ENCODE measurements around the gene ADAM10.

ADAM10 gene

GRCh38 chr15:58571491-58571890 is 178.0 kb downstream of the ADAM10 start:
- no peak for DNase-seq (ENCODE audit: low read depth)
- no peak overlapping the region for H3K4me3 ChIP-seq (ENCODE audit: low read depth, low read length)

GRCh38 chr15:58569455-58569854 is 180.1 kb downstream of the ADAM10 start:
- DNase-seq (ENCODE audit: low read depth), result no peak
- no peak overlapping the region for H3K4me3 ChIP-seq (ENCODE audit: low read depth, low read length)

- H3K4me3 ChIP-seq (ENCODE audit: low read depth, low read length), result no peak overlapping the region
- DNase-seq (ENCODE audit: low read depth), result no peak
Measured at GRCh38 chr15:58568157-58568571, 181.3 kb downstream of the ADAM10 start.

- no peak overlapping the region for H3K4me3 ChIP-seq (ENCODE audit: low read depth, low read length)
- no peak for DNase-seq (ENCODE audit: low read depth)
Measured at GRCh38 chr15:58566029-58566428, 183.5 kb downstream of the ADAM10 start.

- no peak overlapping the region for H3K4me3 ChIP-seq (ENCODE audit: low read depth, low read length)
Measured at GRCh38 chr15:58565619-58566018, 183.9 kb downstream of the ADAM10 start.

GRCh38 chr15:58564981-58565380 is 184.5 kb downstream of the ADAM10 start:
- DNase-seq (ENCODE audit: low read depth), result no peak
- H3K4me3 ChIP-seq (ENCODE audit: low read depth, low read length), result no peak overlapping the region

More at GRCh38 chr15:58565619-58566018, 183.9 kb downstream of the ADAM10 start:
- DNase-seq (ENCODE audit: low read depth), result no peak

- DNase-seq (ENCODE audit: low read depth), result no peak
- H3K4me3 ChIP-seq (ENCODE audit: low read depth, low read length), result no peak overlapping the region
Measured at GRCh38 chr15:58562135-58562534, 187.4 kb downstream of the ADAM10 start.

GRCh38 chr15:58561321-58561720 is 188.2 kb downstream of the ADAM10 start:
- no peak overlapping the region for H3K4me3 ChIP-seq (ENCODE audit: low read depth, low read length)
- no peak for DNase-seq (ENCODE audit: low read depth)

GRCh38 chr15:58559904-58560588 is 189.5 kb downstream of the ADAM10 start:
- DNase-seq (ENCODE audit: low read depth), result no peak
- H3K4me3 ChIP-seq (ENCODE audit: low read depth, low read length), result no peak overlapping the region

- DNase-seq (ENCODE audit: low read depth), result no peak
Measured at GRCh38 chr15:58558777-58559176, 190.7 kb downstream of the ADAM10 start.

GRCh38 chr15:58556541-58556940 is 193.0 kb downstream of the ADAM10 start:
- H3K4me3 ChIP-seq (ENCODE audit: low read depth, low read length), result no peak overlapping the region
- DNase-seq (ENCODE audit: low read depth), result no peak

More at GRCh38 chr15:58558777-58559176, 190.7 kb downstream of the ADAM10 start:
- H3K4me3 ChIP-seq (ENCODE audit: low read depth, low read length), result no peak overlapping the region

GRCh38 chr15:58556028-58556361 is 193.5 kb downstream of the ADAM10 start:
- H3K4me3 ChIP-seq (ENCODE audit: low read depth, low read length), result no peak overlapping the region
- no peak for DNase-seq (ENCODE audit: low read depth)

- no peak for DNase-seq (ENCODE audit: low read depth)
- no peak overlapping the region for H3K4me3 ChIP-seq (ENCODE audit: low read depth, low read length)
Measured at GRCh38 chr15:58555162-58556027, 194.1 kb downstream of the ADAM10 start.

GRCh38 chr15:58554758-58555157 is 194.7 kb downstream of the ADAM10 start:
- H3K4me3 ChIP-seq (ENCODE audit: low read depth, low read length), result no peak overlapping the region
- DNase-seq (ENCODE audit: low read depth), result no peak

GRCh38 chr15:58553365-58553918 is 196.1 kb downstream of the ADAM10 start:
- H3K4me3 ChIP-seq (ENCODE audit: low read depth, low read length), result no peak overlapping the region
- no peak for DNase-seq (ENCODE audit: low read depth)

GRCh38 chr15:58552505-58553364 is 196.8 kb downstream of the ADAM10 start:
- DNase-seq (ENCODE audit: low read depth), result no peak
- no peak overlapping the region for H3K4me3 ChIP-seq (ENCODE audit: low read depth, low read length)

GRCh38 chr15:58551764-58552504 is 197.6 kb downstream of the ADAM10 start:
- peak overlapping the region; percentile 2 for H3K4me3 ChIP-seq (ENCODE audit: low read depth, low read length)
- peak; percentile 93 for DNase-seq (ENCODE audit: low read depth)

- no peak for DNase-seq (ENCODE audit: low read depth)
- H3K4me3 ChIP-seq (ENCODE audit: low read depth, low read length), result no peak overlapping the region
Measured at GRCh38 chr15:58551084-58551763, 198.3 kb downstream of the ADAM10 start.

- no peak for DNase-seq (ENCODE audit: low read depth)
- no peak overlapping the region for H3K4me3 ChIP-seq (ENCODE audit: low read depth, low read length)
Measured at GRCh38 chr15:58549785-58550074, 199.8 kb downstream of the ADAM10 start.
